Testis (tissue), 3 donors: ENCODE measurements around the gene FXYD5. TPM values are rescaled to one million over a fixed set of nuclear protein-coding genes. Genes with fewer than 3 reads are reported as not detected.
A peak's percentile ranks its signal among the peaks of the same experiment; 100 is the strongest.

Experiments
- DNase-seq: peaks from one replicate; pipeline ENCODE4 v3.0.0-alpha.2; 2019
- H3K27ac ChIP-seq, 2 donors: fragments of 200-600 bp; sonication (generic); one replicate each; pipeline ENCODE4 v1.5.1; 2019
- H3K27me3 ChIP-seq: fragments of 200-600 bp; sonication (generic); one replicate; pipeline ENCODE4 v1.5.1; 2019
- H3K36me3 ChIP-seq: fragments of 200-600 bp; sonication (generic); one replicate; pipeline ENCODE4 v1.5.1; 2017; ENCODE audit warnings: low read depth; ENCODE audit errors: missing control alignments
- H3K4me1 ChIP-seq: fragments of 200-600 bp; sonication (generic); one replicate; pipeline ENCODE4 v1.5.1; 2019
- H3K4me3 ChIP-seq, 2 donors: fragments of 200-600 bp; sonication (generic); one replicate each; pipeline ENCODE4 v1.5.1; 2017 to 2019
- H3K9me3 ChIP-seq: fragments of 200-600 bp; sonication (generic); one replicate; pipeline ENCODE4 v1.5.1; 2017
- POLR2A ChIP-seq: fragments of 450-650 bp; IDR thresholded peaks from one replicate; pipeline ENCODE4 v1.6.1; 2017; ENCODE audit warnings: antibody characterized with exemption, mild to moderate bottlenecking, moderate library complexity
- WGBS, 2 donors: methylation state at CpG; one replicate each; pipeline ENCODE4 v1.1.5; 2018; 5-methylcytosine and 5-hydroxymethylcytosine counted together
- intact Hi-C: fragments of 100-400 bp; cut with DNase I; formaldehyde crosslinking; loops from one replicate; pipeline ENCODE4 v1.15.1; 2023; ENCODE audit warnings: low total_unique reads
- polyA plus RNA-seq: library from polyadenylated mRNA; stranded (reverse); fragments of 350-450 nt; fragmentation: Illumina TruSeq; extraction: RNeasy Lipid Tissue Mini Kit (QIAGEN cat#74804); gene quantifications from one replicate; pipeline ENCODE4 v1.2.3, GENCODE V29; 2014; ENCODE audit warnings: low read depth, low replicate concordance; ENCODE audit not compliant: insufficient read depth
- total RNA-seq, 2 donors: library from RNA; depleted of rRNA; stranded (reverse); fragments of >200 nt; gene quantifications; one replicate each; pipeline ENCODE4 v1.2.3, GENCODE V29; 2016
- TF ChIP-seq, protein P1 (sequence below), 3 experiments: fragments of 450-650 bp in 2 of 3; fragments of 200-600 bp in 1 of 3; sonication (generic) in 1 of 3; IDR thresholded peaks; one replicate each; pipeline ENCODE4 v1.5.1; 2016 to 2019; ENCODE audit warnings: antibody characterized with exemption in 3 of 3, mild to moderate bottlenecking in 2 of 3, moderate library complexity in 1 of 3

Gene FXYD5
- total and polyA plus RNA-seq, 3 donors from 2014 or later: 5.7 to 38.1 (median 17.5) TPM

GRCh38 chr19:35134601-35135242 is 19.8 kb upstream of the FXYD5 start, which contains the start of gene LGI4:
TSS of gene LGI4 (minus strand) at chr19:35135059. CDS start at chr19:35134680, 379 bp downstream.
- peaks cover 3% of the 10 kb centered on the region for H3K4me1 ChIP-seq
- H3K27me3 ChIP-seq: no peaks in the 10 kb centered on the region
- H3K27ac ChIP-seq: peak within 1 kb of the TSS; percentile 65 to 70
- no peak within 1 kb of the TSS for H3K4me3 ChIP-seq
- TF ChIP-seq POLR2A: no peak
- TF ChIP-seq, protein P1, sequence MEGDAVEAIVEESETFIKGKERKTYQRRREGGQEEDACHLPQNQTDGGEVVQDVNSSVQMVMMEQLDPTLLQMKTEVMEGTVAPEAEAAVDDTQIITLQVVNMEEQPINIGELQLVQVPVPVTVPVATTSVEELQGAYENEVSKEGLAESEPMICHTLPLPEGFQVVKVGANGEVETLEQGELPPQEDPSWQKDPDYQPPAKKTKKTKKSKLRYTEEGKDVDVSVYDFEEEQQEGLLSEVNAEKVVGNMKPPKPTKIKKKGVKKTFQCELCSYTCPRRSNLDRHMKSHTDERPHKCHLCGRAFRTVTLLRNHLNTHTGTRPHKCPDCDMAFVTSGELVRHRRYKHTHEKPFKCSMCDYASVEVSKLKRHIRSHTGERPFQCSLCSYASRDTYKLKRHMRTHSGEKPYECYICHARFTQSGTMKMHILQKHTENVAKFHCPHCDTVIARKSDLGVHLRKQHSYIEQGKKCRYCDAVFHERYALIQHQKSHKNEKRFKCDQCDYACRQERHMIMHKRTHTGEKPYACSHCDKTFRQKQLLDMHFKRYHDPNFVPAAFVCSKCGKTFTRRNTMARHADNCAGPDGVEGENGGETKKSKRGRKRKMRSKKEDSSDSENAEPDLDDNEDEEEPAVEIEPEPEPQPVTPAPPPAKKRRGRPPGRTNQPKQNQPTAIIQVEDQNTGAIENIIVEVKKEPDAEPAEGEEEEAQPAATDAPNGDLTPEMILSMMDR (IDR thresholded peaks at IDR 0.05): no peak
- intact Hi-C loops: no loop called here
- 59 to 68% methylated on average over 14 to 15 of the region's 15 CpGs for WGBS, 2 donors
- H3K36me3 ChIP-seq: no peaks in the 10 kb centered on the region
- H3K9me3 ChIP-seq: no peaks in the 10 kb centered on the region
- no peak for DNase-seq

GRCh38 chr19:35135389-35135909 is 19.1 kb upstream of the FXYD5 start:
- Histone ChIP-seq H3K4me1 (no peaks in the 10 kb centered on the region), H3K9me3 (no peaks in the 10 kb centered on the region), H3K4me3 (no peak overlapping the region), H3K36me3 (no peaks in the 10 kb centered on the region), H3K27ac (peak overlapping the region; percentile 65 to 70), H3K27me3 (no peaks in the 10 kb centered on the region)
- peak; percentile 81 for DNase-seq
- intact Hi-C loops: no loop called here
- 6 to 9% methylated on average over 2 to 7 of the region's 7 CpGs for WGBS, 2 donors
- TF ChIP-seq, protein P1 (IDR thresholded peaks at IDR 0.05): peak; percentile 83 to 87 (median 84)
- no peak for TF ChIP-seq POLR2A

DNA sequence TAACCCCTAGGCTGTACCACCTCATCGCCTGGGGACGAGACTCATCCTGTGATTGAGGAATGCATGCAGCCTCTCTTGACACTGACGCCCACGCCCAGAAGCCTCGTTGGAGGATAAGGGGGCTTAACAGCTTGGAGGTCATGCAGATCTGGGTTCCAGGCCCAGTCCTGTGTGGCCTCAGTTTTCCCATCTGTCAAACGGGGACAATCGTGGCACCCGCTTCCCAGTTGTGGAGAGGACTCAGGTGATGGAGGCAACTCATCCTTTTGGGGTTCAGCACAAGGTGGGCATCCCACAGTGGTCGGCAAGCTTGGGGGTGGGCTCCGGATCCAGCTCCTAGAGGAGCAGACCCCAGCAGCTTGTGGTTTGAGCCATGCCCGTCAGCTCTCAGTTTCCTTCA is 18.3 kb upstream of the FXYD5 start:
- H3K36me3 ChIP-seq: no peaks in the 10 kb centered on the region
- H3K4me3 ChIP-seq: no peak overlapping the region
- H3K27me3 ChIP-seq: no peaks in the 10 kb centered on the region
- H3K4me1 ChIP-seq: no peaks in the 10 kb centered on the region
- no peaks in the 10 kb centered on the region for H3K9me3 ChIP-seq
- TF ChIP-seq, protein P1 (IDR thresholded peaks at IDR 0.05): no peak
- no peak for TF ChIP-seq POLR2A
- WGBS, 2 donors: 74 to 89% methylated on average over 7 to 11 of the region's 11 CpGs
- intact Hi-C loops: no loop called here
- no peak for DNase-seq
- H3K27ac ChIP-seq: no peak overlapping the region

DNA sequence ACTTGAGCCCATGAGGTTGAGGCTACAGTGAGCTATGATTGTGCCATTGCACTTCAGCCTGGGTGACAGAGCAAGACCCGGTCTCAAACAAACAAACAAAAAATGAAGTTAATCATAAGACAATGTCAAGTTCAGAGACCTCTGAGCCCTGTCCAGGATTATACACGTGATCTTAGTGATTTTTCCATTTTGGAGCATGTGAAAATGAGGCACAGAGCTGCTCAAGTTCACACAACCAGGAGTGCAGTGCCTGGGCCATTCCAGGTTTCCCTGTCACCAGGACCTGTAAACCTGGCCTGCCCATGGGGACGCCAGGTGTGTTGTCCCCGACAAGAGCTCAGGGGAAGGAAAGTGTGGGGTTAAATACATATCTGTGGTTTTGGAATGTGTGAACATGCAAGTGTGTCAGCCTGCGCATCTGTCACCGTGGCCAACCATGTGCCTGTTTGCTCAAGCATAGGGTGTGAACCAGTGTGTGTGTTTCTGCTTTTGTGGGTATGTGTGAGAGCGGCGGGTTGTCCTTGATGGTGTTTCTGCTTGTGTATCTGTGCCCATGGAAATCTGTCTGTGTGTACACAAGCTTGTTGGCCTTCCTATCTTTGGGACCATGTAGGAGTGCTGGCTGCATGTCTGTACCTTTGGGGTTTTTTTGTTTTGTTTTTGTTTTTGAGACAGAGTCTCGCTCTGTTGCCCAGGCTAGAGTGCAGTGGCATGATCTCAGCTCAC is 17.4 kb upstream of the FXYD5 start:
- 76 to 82% methylated on average over 9 of the region's 9 CpGs for WGBS, 2 donors
- TF ChIP-seq POLR2A: no peak
- TF ChIP-seq, protein P1 (IDR thresholded peaks at IDR 0.05): no peak
- Histone ChIP-seq H3K36me3 (no peaks in the 10 kb centered on the region), H3K9me3 (no peaks in the 10 kb centered on the region), H3K4me3 (no peak overlapping the region), H3K27me3 (no peaks in the 10 kb centered on the region), H3K4me1 (peaks cover 8% of the 10 kb centered on the region), H3K27ac (no peak overlapping the region)
- intact Hi-C loops: no loop called here
- DNase-seq: no peak
